Heart right ventricle (tissue), 16 donors: ENCODE measurements around the gene MAX. TPM values are rescaled to one million over a fixed set of nuclear protein-coding genes. Genes with fewer than 3 reads are reported as not detected.

Source experiments
- ATAC-seq, 8 donors: fragments of 200-7000 bp; cut with Tn5 transposase; one replicate each; pipeline ENCODE4 v1.9.1; 2020; ENCODE audit warnings: mild to moderate bottlenecking in 8 of 8, moderate library complexity in 8 of 8, moderate number of reproducible peaks in 1 of 8
- DNase-seq, 2 donors: peaks; one replicate each; pipeline ENCODE4 v3.0.0-alpha.2; 2020
- H3K27ac ChIP-seq, 10 donors: fragments of 200-600 bp; sonication (generic) in 2 of 10; one replicate each; pipeline versions ENCODE4 v1.5.0 to v1.8.0; 2020 to 2022; ENCODE audit warnings: mild to moderate bottlenecking in 3 of 10
- H3K27me3 ChIP-seq, 7 donors: fragments of 200-600 bp; one replicate each; pipeline ENCODE4 v1.8.0; 2021 to 2022; ENCODE audit warnings: mild to moderate bottlenecking in 2 of 7
- H3K36me3 ChIP-seq, 9 donors: fragments of 200-600 bp; sonication (generic) in 1 of 9; one replicate each; pipeline versions ENCODE4 v1.5.0 to v1.8.0; 2020 to 2022; ENCODE audit warnings: mild to moderate bottlenecking in 2 of 9
- H3K4me1 ChIP-seq, 9 donors: fragments of 200-600 bp; sonication (generic) in 1 of 9; one replicate each; pipeline versions ENCODE4 v1.5.0 to v1.8.0; 2020 to 2022; ENCODE audit warnings: mild to moderate bottlenecking in 4 of 9
- H3K4me3 ChIP-seq, 10 donors: fragments of 200-600 bp; sonication (generic) in 2 of 10; one replicate each; pipeline versions ENCODE4 v1.5.0 to v1.8.0; 2020 to 2022; ENCODE audit warnings: mild to moderate bottlenecking in 7 of 10, moderate library complexity in 2 of 10
- H3K9me3 ChIP-seq, 11 donors: fragments of 200-600 bp in 10 of 11; sonication (generic) in 2 of 11; one replicate each; pipeline versions ENCODE4 v1.5.0 to v1.8.0; 2013 to 2022; ENCODE audit warnings: mild to moderate bottlenecking in 2 of 11, control low read depth in 1 of 11, moderate library complexity in 1 of 11
- WGBS, 2 donors: extraction: QIAGEN DNeasy Blood & Tissue Kit; methylation state at CpG; one replicate each; pipeline ENCODE4 v1.1.7; 2013; ENCODE audit warnings: inconsistent platforms in 1 of 2; 5-methylcytosine and 5-hydroxymethylcytosine counted together
- intact Hi-C, 10 donors: fragments of 100-400 bp; cut with DNase I; formaldehyde crosslinking; loops; one replicate each; pipeline versions ENCODE4 v1.11.1 to v1.14.2; 2022
- polyA plus RNA-seq, 2 donors: library from polyadenylated mRNA; stranded (reverse); fragments of 200-250 nt; gene quantifications; one replicate each; pipeline ENCODE4 v1.2.3, GENCODE V29; 2013
- total RNA-seq, 10 donors: library from RNA; stranded (reverse); fragmentation: NEBNext Ultra II Directional in 3 of 10; extraction: Animal tissue kit (Norgen Biotek cat#: 25700) in 3 of 10; gene quantifications; one replicate each; pipeline versions ENCODE4 v1.2.1 to v1.2.4, GENCODE V29; 2021 to 2023
- TF ChIP-seq, protein P1 (sequence below), 9 donors: fragments of 200-600 bp; sonication (generic) in 2 of 9; IDR thresholded peaks; one replicate each; pipeline versions ENCODE4 v1.5.0 to v1.8.0; 2021 to 2022; ENCODE audit warnings: antibody characterized with exemption in 9 of 9, mild to moderate bottlenecking in 5 of 9, moderate library complexity in 1 of 9
- donor health status: Arrhythmogenic right ventricular cardiomyopathy.
- donor health status: ischemic (EF 13 %, LVEDD 7.1; RV severe dilation, severe dysfunction).
- donor health status: healthy with polysubstance abuse.
- donor health status: DM: no; HTN: yes; CAD: no.
- donor health status: DM: no; HTN: no; CAD: no.
- donor health status: ischemic (EF 25% LVEDD 6.9; RV normal size, moderate dysfunction).
- donor health status: ischemic (EF 25% LVEDD 5.7; RV mildly dilated, moderate dysfunction).
- donor health status: healthy.
- donor health status: DM: yes; HTN: yes; CAD: no.
- donor health status: Ischemic cardiomyopathy.
- donor health status: ischemic (EF 35%, LVEDD 5.7; RV mildly dilated, moderate dysfunction).
- donor health status: nonischemic (EF 11% LVEDD 7.7; RV severe dilation, severe dysfunction).
- donor health status: DM: yes; HTN: yes; CAD: no.
- donor health status: PGD.
- donor health status: ischemic (EF 29% LVEDD 5.4; RV normal size, mild dysfunction).
- donor health status: nonischemic (EF 23%, LVEDD 6.1; RV moderate dilation, normal function).

The MAX gene
- total and polyA plus RNA-seq, 12 donors: 35.7 to 95.7 (median 69.8) TPM

- intact Hi-C loops: no loop called here
- no peaks in the 10 kb centered on the region for H3K36me3 ChIP-seq
- 89 to 90% methylated on average over 5 of the region's 5 CpGs for WGBS, 2 donors
- no peaks in the 10 kb centered on the region for H3K4me1 ChIP-seq
- TF ChIP-seq, protein P1, sequence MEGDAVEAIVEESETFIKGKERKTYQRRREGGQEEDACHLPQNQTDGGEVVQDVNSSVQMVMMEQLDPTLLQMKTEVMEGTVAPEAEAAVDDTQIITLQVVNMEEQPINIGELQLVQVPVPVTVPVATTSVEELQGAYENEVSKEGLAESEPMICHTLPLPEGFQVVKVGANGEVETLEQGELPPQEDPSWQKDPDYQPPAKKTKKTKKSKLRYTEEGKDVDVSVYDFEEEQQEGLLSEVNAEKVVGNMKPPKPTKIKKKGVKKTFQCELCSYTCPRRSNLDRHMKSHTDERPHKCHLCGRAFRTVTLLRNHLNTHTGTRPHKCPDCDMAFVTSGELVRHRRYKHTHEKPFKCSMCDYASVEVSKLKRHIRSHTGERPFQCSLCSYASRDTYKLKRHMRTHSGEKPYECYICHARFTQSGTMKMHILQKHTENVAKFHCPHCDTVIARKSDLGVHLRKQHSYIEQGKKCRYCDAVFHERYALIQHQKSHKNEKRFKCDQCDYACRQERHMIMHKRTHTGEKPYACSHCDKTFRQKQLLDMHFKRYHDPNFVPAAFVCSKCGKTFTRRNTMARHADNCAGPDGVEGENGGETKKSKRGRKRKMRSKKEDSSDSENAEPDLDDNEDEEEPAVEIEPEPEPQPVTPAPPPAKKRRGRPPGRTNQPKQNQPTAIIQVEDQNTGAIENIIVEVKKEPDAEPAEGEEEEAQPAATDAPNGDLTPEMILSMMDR (IDR thresholded peaks at IDR 0.05): no peak
- H3K4me3 ChIP-seq: no peak overlapping the region
- H3K27me3 ChIP-seq: peaks cover 0 to 4% (median 0%) of the 10 kb centered on the region in 7 donors
- no peak for DNase-seq
- no peak for ATAC-seq
- no peak overlapping the region for H3K27ac ChIP-seq
- no peaks in the 10 kb centered on the region for H3K9me3 ChIP-seq
Observed at GRCh38 chr14:65128096-65128495, 25.8 kb upstream of the MAX start.

DNA sequence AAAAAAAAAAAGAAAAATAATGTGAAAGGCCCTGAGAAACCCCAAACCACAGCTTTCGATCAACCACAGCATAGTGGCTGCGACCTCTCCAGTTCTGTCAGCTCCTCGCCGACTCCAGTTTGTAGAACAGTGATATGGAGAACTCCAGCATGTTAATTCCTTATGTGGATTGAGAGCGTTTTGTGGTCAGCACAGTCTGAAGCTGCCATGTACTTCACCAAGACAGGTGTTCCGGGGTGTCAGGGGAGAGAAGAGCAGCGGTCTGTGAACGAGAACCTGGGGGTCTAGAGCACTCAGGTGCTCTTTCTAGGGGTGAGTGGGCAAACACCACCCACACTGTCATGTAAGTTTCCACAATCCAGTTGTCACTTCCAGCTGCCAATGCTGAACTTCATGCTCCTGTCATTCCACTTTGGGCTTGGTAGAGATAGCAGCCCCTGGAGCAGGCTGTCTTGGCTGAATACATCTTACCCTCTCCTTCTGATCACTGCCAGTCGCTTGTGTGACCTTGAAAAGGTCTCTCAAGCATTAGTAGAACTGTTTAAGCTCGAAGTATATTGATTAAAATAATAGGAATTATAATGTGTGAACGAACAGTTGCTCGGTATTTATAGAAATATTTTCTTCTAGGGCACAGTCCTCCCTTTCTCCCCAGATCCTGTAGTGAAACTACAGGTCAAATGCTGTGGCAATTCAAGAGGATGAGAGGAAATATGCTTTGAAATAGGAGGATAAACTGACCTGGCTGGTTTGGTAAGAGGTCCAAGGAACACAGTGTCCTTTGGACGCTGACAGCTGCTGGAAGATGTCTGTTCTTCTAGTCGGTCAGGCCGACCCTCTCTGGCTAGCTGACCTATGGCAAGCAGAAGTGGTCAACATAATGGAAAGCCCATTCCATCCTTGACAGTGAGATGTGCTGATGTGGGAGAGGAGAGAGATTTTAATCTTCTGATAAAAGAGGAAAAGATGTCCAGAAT lies 15.7 kb upstream of the MAX start:
- Histone ChIP-seq H3K27ac (peak overlapping the region in 2 of 10 donors; percentile 15 to 25), H3K9me3 (peaks cover 0 to 11% (median 0%) of the 10 kb centered on the region in 11 donors), H3K27me3 (no peaks in the 10 kb centered on the region), H3K4me3 (peak overlapping the region in 1 of 10 donors; percentile 6), H3K36me3 (no peaks in the 10 kb centered on the region), H3K4me1 (peaks cover 0 to 10% (median 0%) of the 10 kb centered on the region in 9 donors)
- no peak for DNase-seq
- ATAC-seq: peak in 4 of 8 donors; percentile 31 to 80 (median 52)
- intact Hi-C loops: no loop called here
- 68 to 74% methylated on average over 15 of the region's 15 CpGs for WGBS, 2 donors
- TF ChIP-seq, protein P1 (IDR thresholded peaks at IDR 0.05): no peak

DNA sequence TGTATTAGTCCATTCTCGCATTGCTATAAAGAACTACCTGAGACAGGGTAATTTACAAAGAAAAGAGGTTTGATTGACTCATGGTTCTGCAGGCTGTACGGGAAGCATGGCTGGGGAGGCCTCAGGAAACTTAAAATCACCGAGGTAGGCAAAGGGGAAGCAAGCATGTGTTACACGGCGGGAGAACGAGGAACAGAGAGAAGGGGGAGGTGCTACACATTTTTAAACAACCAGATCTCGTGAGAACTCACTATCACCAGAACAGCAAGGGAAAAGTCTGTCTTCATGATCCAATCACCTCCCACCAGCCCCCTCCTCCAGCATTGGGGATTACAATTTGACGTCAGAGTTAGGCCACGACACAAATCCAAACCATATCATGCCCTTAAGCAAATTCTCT lies 13.3 kb upstream of the MAX start:
- H3K4me3 ChIP-seq: no peak overlapping the region
- H3K4me1 ChIP-seq: peaks cover 0 to 10% (median 0%) of the 10 kb centered on the region in 9 donors
- intact Hi-C loops: no loop called here
- ATAC-seq (no peak), DNase-seq (no peak)
- WGBS, 2 donors: 66 to 77% methylated on average over 9 of the region's 9 CpGs
- H3K9me3 ChIP-seq: no peaks in the 10 kb centered on the region
- H3K27me3 ChIP-seq: no peaks in the 10 kb centered on the region
- H3K27ac ChIP-seq: no peak overlapping the region
- no peaks in the 10 kb centered on the region for H3K36me3 ChIP-seq
- TF ChIP-seq, protein P1 (IDR thresholded peaks at IDR 0.05): no peak

DNA sequence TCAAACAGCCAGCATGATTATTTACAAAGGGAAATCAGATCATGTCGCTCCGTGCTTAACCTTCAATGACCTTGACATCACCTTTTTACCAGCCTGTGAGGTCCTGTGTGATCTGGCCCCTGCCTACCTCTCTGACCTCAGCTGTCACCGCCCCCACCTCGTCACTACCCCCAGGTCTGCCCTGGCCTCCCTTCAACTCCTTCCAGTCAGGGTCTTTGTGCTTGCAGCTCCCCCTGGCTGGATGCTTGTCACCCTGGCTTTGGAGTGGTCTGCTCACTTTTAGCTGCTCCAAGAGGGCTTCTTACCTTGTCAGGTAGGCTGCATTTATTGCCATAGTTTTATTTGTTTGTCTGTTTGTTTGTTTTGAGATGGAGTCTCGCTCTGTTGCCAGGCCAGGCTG lies 8.2 kb upstream of the MAX start:
- ATAC-seq: no peak
- Histone ChIP-seq H3K9me3 (no peaks in the 10 kb centered on the region), H3K27ac (no peak overlapping the region), H3K36me3 (no peaks in the 10 kb centered on the region), H3K4me3 (no peak overlapping the region), H3K27me3 (no peaks in the 10 kb centered on the region), H3K4me1 (no peaks in the 10 kb centered on the region)
- intact Hi-C loops: no loop called here
- no peak for DNase-seq
- TF ChIP-seq, protein P1 (IDR thresholded peaks at IDR 0.05): no peak
- WGBS, 2 donors: 65 to 68% methylated on average over 5 of the region's 5 CpGs
